Panc1 (cell line): ENCODE data around the gene MXD3. TPM values are rescaled to one million over a fixed set of nuclear protein-coding genes. Genes with fewer than 3 reads are reported as not detected.

Source experiments
- ATAC-seq: fragments of 200-7000 bp; cut with Tn5 transposase; 2 replicates; pipeline ENCODE4 v1.9.1; 2020; ENCODE audit warnings: mild to moderate bottlenecking, moderate library complexity
- BruUV-seq: library from RNA; stranded (reverse); fragments of 400-500 nt; replicated peaks from 2 replicates; lab custom pipeline; 2021; lab: Mats Ljungman, UMichigan
- CTCF ChIA-PET: fragments of 300-600 bp; sonication (Branson Sonifier 250); formaldehyde crosslinking; loops from one replicate; lab custom pipeline; 2022; ENCODE audit warnings: antibody characterized with exemption; lab: Charles Lee
- POLR2A ChIA-PET: fragments of 300-600 bp; sonication (Branson Sonifier 250); formaldehyde crosslinking; loops from one replicate; lab custom pipeline; 2022; ENCODE audit warnings: antibody characterized with exemption; lab: Charles Lee
- DNase-seq: peaks from one replicate; pipeline ENCODE4 v3.0.0-alpha.2; 2010; ENCODE audit warnings: low read depth, low spot score
- H3K27ac ChIP-seq: 2 replicates; pipeline ENCODE4 v1.5.1; 2011; ENCODE audit warnings: mild to moderate bottlenecking, low read length, inconsistent platforms
- H3K27me3 ChIP-seq: fragments of 200-500 bp; sonication (Bioruptor generic); 2 replicates; pipeline ENCODE4 v1.6.0; 2014; ENCODE audit warnings: low read length, inconsistent platforms; ENCODE audit not compliant: control insufficient read depth, insufficient read depth
- H3K36me3 ChIP-seq: fragments of 200-500 bp; sonication (Bioruptor generic); 2 replicates; pipeline ENCODE4 v1.5.1; 2014; ENCODE audit warnings: inconsistent platforms, mild to moderate bottlenecking, low read length, moderate library complexity; ENCODE audit not compliant: control insufficient read depth, insufficient read depth
- H3K4me1 ChIP-seq: 2 replicates; pipeline ENCODE4 v1.5.1; 2011; ENCODE audit warnings: inconsistent platforms, mild to moderate bottlenecking, low read length, moderate library complexity; ENCODE audit not compliant: control insufficient read depth, insufficient read depth
- H3K4me3 ChIP-seq, 2 experiments: 2 replicates each; pipeline ENCODE4 v1.5.1; 2011 to 2012; ENCODE audit warnings: low read depth in 2 of 2, low read length in 2 of 2, mild to moderate bottlenecking in 2 of 2, inconsistent platforms in 1 of 2, moderate library complexity in 1 of 2
- H3K9me3 ChIP-seq: fragments of 200-500 bp; sonication (Bioruptor generic); 2 replicates; pipeline ENCODE4 v1.5.1; 2014; ENCODE audit warnings: low read depth, mild to moderate bottlenecking, inconsistent platforms, low read length, moderate library complexity; ENCODE audit not compliant: control insufficient read depth, insufficient read depth
- POLR2AphosphoS5 ChIP-seq: IDR thresholded peaks from 2 replicates; pipeline ENCODE4 v1.6.1; 2012; ENCODE audit warnings: mild to moderate bottlenecking, low read depth, low read length, moderate library complexity
- SIN3A ChIP-seq: IDR thresholded peaks from 2 replicates; pipeline ENCODE4 v1.6.1; 2012; ENCODE audit warnings: low read depth, mild to moderate bottlenecking, low read length, moderate library complexity, borderline replicate concordance; ENCODE audit not compliant: insufficient read depth
- TCF7L2 ChIP-seq: IDR thresholded peaks from 2 replicates; pipeline ENCODE4 v1.6.1; 2011; ENCODE audit warnings: mild to moderate bottlenecking, low read depth, low read length, inconsistent platforms
- in situ Hi-C: cut with HindIII; loops from 2 replicates; pipeline ENCODE4 v1.10.0; 2016; ENCODE audit warnings: low sequenced_read_pairs, low pct_unique_long_range_greater_than_20kb
- intact Hi-C: fragments of 100-400 bp; cut with micrococcal nuclease; formaldehyde crosslinking; loops from one replicate; pipeline ENCODE4 v1.10.0; 2022; ENCODE audit not compliant: unreplicated experiment
- total RNA-seq: library from RNA; stranded (reverse); gene quantifications from one replicate; pipeline ENCODE4 v1.2.1, GENCODE V29; 2021; ENCODE audit not compliant: unreplicated experiment
- TF ChIP-seq, protein P1 (sequence below): fragments of 450-650 bp; IDR thresholded peaks from 2 replicates; pipeline ENCODE4 v1.5.1; 2017; ENCODE audit warnings: mild to moderate bottlenecking
- TF ChIP-seq, protein P2 (sequence below), 2 experiments: IDR thresholded peaks; 2 replicates each; pipeline ENCODE4 v1.6.1; 2011 to 2012; ENCODE audit warnings: low read depth in 2 of 2, control low read depth in 1 of 2, low read length in 1 of 2, mild to moderate bottlenecking in 1 of 2, moderate library complexity in 1 of 2; ENCODE audit not compliant: insufficient read depth in 1 of 2

Gene MXD3
- total RNA-seq, 1 experiment from 2014 or later = 12.0 TPM

DNA sequence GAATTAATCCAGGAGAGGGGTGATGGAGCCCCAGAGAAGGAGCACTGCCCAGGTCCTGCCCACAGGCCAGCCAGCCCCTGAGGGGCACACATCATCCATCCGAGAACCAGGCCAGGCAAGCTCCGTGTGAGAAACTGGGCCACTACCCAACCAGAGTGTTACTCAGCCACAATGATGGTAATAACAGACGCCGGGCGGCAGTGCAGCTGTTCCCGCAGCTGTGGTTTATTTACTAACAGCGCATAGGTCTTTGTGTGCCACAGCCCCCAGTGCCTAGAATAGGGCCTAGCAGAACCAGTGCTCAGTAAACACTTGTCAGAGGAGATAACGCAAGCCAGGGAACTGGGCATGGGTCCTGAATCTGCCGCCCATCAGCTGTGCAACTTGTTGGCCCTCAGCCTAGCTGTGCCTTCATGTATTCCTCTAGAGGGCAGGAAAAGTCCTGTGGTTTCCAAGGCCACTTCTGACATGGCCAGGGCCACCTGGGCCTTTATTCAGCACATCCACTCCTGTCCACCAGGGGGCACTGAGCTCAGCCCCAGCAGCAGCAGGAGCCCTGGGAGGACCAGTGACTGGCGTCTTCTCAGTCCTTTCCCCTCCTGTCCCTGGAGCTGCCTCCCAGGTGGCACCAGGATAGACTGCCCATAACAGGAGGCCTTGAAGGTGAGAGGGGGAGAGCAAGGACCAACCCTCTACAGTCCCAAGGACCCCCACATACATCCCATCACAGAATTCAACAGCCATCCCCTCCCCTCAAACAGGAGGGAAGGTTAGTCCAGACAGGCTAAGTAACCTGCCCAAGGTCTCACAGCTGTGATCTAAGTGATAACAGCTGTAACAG lies 2.1 kb downstream of the MXD3 start:
- in situ Hi-C loops (no loop called here), intact Hi-C loops (loop anchor here (10.0 kb wide), 1 partner anchor 145 kb away; no protein-coding TSS in a partner anchor)
- CTCF ChIA-PET = interaction anchor here (0.6 to 2.0 kb wide), 15 partner anchors 8 to 210 kb away, joined by 3 to 11 read pairs (median 4); partner anchors contain the start of gene GRK6
- TF ChIP-seq SIN3A (no peak), POLR2AphosphoS5 (no peak), TCF7L2 (no peak)
- TF ChIP-seq, protein P1, sequence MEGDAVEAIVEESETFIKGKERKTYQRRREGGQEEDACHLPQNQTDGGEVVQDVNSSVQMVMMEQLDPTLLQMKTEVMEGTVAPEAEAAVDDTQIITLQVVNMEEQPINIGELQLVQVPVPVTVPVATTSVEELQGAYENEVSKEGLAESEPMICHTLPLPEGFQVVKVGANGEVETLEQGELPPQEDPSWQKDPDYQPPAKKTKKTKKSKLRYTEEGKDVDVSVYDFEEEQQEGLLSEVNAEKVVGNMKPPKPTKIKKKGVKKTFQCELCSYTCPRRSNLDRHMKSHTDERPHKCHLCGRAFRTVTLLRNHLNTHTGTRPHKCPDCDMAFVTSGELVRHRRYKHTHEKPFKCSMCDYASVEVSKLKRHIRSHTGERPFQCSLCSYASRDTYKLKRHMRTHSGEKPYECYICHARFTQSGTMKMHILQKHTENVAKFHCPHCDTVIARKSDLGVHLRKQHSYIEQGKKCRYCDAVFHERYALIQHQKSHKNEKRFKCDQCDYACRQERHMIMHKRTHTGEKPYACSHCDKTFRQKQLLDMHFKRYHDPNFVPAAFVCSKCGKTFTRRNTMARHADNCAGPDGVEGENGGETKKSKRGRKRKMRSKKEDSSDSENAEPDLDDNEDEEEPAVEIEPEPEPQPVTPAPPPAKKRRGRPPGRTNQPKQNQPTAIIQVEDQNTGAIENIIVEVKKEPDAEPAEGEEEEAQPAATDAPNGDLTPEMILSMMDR = peak; percentile 98
- TF ChIP-seq, protein P2, sequence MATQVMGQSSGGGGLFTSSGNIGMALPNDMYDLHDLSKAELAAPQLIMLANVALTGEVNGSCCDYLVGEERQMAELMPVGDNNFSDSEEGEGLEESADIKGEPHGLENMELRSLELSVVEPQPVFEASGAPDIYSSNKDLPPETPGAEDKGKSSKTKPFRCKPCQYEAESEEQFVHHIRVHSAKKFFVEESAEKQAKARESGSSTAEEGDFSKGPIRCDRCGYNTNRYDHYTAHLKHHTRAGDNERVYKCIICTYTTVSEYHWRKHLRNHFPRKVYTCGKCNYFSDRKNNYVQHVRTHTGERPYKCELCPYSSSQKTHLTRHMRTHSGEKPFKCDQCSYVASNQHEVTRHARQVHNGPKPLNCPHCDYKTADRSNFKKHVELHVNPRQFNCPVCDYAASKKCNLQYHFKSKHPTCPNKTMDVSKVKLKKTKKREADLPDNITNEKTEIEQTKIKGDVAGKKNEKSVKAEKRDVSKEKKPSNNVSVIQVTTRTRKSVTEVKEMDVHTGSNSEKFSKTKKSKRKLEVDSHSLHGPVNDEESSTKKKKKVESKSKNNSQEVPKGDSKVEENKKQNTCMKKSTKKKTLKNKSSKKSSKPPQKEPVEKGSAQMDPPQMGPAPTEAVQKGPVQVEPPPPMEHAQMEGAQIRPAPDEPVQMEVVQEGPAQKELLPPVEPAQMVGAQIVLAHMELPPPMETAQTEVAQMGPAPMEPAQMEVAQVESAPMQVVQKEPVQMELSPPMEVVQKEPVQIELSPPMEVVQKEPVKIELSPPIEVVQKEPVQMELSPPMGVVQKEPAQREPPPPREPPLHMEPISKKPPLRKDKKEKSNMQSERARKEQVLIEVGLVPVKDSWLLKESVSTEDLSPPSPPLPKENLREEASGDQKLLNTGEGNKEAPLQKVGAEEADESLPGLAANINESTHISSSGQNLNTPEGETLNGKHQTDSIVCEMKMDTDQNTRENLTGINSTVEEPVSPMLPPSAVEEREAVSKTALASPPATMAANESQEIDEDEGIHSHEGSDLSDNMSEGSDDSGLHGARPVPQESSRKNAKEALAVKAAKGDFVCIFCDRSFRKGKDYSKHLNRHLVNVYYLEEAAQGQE (IDR thresholded peaks at IDR 0.05; ENCODE audit: insufficient read depth in 1 of 2, low read depth in 2 of 2, low read length in 1 of 2) = no peak
- Histone ChIP-seq H3K27ac (no peak overlapping the region), H3K9me3 (no peaks in the 10 kb centered on the region), H3K4me1 (peaks cover 22% of the 10 kb centered on the region), H3K4me3 (no peak overlapping the region), H3K36me3 (no peaks in the 10 kb centered on the region; the same call in none of the 2 replicates), H3K27me3 (no peaks in the 10 kb centered on the region)
- no TSS peak for BruUV-seq
- ATAC-seq (peak; percentile 70), DNase-seq (peak; percentile 62)
- POLR2A ChIA-PET = no interaction called here

DNA sequence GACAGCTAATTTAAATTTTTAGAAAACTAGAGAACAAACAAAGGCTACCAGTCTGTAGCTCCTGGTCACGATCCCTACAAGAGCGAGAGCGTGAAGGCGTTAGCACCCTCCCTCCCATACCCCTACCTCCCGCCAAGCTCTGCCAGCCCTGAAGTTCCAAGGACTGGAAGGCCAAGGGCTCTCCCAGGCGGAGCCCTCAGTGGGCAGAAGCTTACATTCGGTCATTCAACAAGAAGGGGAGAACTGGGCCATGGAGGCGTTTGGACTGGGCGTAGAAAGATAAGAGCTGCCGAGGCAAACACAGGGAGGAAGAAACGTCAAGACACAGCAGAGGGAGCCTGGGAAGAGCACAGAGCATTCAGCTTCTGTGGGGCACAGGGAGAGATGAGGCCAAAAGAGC lies 3.0 kb downstream of the MXD3 start:
- no peak overlapping the region for H3K27ac ChIP-seq
- DNase-seq (no peak), ATAC-seq (no peak)
- no peaks in the 10 kb centered on the region for H3K9me3 ChIP-seq
- no peak for TF ChIP-seq SIN3A
- no peak for TF ChIP-seq TCF7L2
- no peak for TF ChIP-seq POLR2AphosphoS5
- TF ChIP-seq, protein P2 (IDR thresholded peaks at IDR 0.05; ENCODE audit: insufficient read depth in 1 of 2, low read depth in 2 of 2, low read length in 1 of 2) = no peak
- TF ChIP-seq, protein P1 = no peak
- intact Hi-C loops = no loop called here
- ChIA-PET POLR2A (no interaction called here), CTCF (interaction anchor here (0.7 to 2.0 kb wide), 6 partner anchors 59 to 149 kb away, joined by 3 to 8 read pairs (median 4); no protein-coding TSS in a partner anchor)
- H3K36me3 ChIP-seq = no peaks in the 10 kb centered on the region; the same call in none of the 2 replicates
- BruUV-seq = no TSS peak
- no peaks in the 10 kb centered on the region for H3K27me3 ChIP-seq
- peaks cover 22% of the 10 kb centered on the region for H3K4me1 ChIP-seq
- no peak overlapping the region for H3K4me3 ChIP-seq
- in situ Hi-C loops = no loop called here
